GM21447 (cell line): Measurements from ENCODE around the gene MAP3K6.

Experiments used
- ATAC-seq: cut with Tn5 transposase; IDR thresholded peaks from one replicate; pipeline ENCODE4 v1.9.1; 2021; ENCODE audit not compliant: unreplicated experiment

Gene MAP3K6

DNA sequence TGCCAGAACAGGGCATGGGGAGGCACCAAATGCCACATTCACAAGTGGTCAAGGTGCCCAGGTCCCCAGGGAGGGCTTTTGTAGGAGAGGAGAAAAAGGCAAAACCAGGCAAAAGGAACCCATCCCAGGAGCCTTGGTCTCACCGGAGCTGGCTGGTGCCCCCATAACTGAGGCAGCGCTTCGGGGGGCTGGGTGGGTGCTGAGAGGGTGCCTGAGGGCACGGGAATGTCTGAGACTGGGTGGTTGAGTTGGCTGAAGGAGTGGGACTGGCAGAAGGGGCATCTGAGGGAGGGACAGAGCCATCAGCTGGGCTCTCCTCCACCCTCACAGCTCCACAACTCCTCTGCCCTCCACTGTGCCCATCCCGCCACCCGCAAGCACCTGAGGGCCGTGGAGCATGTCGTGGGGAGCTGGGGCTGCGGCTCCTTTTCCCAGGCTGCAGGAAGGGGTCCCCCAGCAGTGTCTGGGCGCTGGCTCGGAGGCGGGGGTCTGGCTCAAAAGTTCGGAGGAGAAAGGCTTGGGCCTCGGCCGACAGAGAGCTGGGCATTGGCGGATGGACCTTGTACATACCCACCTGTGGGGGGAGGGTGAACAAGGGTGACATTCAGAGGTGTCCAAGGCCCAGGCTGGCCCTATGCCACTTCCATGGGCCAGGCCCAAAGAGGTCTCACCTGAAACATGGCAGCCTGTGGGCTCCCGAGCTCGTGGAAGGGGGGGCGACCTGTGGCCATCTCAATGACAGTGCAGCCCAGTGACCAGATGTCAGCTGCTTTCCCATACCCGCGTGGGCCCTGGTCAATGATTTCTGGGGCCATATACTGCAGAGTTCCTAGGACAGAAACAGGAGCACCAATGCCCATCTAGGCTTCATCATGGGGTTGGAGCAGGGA is 8.5 kb downstream of the MAP3K6 start:
- ATAC-seq: no peak

DNA sequence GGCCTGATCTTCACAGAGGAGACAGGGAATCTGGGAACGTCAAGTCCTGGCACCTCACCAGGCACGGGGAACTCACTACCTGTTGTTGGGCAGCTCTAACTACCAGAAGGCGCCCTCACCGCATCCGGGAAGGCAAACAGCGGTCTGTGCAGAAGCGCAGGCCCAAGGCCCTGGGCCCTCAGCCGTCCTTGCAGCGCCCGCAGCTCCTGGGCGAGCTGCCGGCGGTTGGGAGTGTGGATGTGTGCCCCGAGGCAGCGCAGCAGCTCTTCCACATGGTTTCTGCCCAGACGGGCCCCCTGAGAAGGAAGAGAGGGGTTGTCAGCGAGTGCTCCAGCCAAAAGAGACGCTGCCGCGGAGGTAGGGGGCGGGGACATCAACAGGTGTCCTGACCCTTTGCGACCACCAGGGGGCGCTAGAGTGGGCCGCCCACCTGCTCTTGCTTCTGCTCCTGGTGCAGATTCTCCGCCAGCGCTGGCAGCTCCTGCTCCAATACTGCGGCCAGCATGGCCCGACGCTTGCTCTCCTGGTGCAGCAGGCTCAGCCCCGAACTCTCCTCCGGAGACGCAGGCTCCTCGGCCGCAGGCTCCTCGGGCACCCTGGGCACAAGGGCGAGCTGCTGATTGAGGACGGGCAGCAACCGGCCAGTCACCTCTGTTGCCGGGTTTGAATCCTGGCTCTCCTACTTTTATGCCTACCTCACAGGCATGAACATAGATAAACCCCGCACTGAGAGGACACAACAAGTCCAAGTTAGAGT is 9.3 kb downstream of the MAP3K6 start:
- no peak for ATAC-seq

DNA sequence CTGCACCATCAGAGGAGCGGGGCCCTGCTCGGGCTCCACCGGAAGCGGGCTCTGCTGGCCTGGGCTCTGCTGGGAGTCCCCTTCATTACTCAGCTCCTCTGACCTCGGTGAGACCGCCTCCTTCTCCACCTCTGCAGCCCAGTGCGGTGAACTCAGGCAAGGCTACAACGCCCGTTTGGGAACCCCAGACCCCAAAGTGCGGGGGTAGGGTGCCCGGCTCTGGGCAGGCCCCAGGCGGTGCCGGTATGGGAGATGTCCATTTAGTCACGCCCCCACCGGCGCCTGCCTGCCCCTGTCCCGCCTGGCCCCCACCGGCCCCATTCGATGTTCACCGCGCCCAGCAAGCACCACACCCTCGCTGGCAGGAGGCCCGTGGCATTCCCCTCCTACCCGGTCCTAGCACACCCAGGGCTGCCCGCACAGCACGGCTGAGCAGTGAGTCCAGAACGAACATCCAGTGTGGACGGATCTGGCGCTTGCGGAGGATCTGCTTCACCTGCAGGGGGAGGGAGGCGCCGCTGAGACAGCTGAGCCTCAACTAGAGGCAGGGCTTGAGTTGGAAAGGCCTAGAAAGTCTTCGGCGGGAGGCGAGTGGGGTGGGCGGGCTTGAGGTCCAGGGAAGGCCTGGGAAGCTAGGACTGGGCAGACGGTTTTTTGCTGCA is 10.0 kb downstream of the MAP3K6 start:
- ATAC-seq: no peak

DNA sequence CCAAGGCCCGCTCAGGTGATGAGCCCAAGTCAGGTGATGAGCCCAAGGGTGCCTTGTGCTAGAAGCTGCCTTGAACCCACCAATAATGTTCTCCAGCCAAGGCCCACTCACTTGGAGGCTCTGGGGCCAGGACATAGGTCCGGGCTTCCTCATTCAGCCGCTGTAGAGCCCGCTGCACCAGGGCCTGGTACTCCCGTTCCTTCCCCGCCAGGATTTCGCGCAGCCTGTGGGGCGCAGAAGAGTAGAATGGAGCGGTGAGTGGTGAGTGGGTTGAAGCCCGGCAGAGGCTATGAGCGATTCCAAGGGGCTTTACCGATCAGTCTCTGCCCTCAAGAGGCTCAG is 10.5 kb downstream of the MAP3K6 start:
- ATAC-seq: no peak

DNA sequence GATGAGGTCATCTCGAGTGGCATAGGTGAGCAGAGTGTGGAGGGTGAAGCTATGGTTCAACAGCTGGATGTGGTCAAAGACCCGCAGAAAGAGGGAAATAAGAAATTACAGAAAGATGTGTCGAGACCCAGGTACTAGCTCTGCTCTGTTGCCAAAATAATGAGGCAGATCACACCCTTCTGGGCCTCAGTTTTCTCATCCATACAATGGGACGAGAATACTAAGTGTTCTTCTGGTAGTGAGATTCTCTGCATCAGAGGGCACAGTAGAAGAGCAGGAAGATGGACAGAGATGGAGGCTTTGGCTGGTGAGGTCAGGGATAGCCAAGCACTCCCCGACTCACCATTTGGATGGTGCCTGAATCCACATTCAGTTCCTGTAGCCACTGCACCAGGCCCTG is 11.1 kb downstream of the MAP3K6 start:
- no peak for ATAC-seq

DNA sequence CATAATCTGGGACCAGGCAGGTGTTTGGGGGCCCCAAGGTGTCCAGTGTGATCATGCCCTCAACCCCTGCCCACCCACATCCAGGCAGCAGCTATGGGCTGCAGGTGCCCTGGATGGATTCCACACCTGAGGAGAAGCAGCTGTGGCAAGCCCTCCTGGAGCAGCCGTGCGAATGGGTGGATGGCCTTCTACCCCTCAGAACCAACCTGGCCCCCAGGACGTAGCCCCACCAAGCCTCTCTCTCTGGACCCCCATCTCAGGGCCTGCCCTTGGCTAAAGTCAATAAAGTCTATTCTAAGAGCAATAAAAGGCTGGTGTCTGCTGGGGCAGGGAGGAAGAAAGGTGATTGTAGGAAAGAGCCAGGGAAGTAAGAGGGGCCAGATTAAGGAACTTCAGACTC is 13.1 kb downstream of the MAP3K6 start:
- ATAC-seq: no peak

DNA sequence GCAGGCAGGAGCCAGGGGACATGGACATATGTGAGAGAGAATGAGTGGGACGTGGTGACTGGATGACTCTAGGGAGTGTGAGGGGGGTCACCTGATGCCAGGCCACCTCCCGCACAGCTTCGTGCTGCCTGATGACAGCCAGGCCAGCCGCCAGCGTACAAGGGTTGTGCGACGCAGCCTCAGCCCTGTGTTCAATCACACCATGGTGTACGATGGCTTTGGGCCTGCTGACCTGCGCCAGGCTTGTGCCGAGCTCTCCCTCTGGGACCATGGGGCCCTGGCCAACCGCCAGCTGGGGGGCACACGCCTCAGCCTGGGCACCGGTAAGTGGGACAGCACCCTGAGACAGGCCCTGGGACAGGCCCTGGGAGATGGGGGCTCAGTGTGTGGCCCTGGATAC is 13.6 kb downstream of the MAP3K6 start:
- ATAC-seq: no peak

DNA sequence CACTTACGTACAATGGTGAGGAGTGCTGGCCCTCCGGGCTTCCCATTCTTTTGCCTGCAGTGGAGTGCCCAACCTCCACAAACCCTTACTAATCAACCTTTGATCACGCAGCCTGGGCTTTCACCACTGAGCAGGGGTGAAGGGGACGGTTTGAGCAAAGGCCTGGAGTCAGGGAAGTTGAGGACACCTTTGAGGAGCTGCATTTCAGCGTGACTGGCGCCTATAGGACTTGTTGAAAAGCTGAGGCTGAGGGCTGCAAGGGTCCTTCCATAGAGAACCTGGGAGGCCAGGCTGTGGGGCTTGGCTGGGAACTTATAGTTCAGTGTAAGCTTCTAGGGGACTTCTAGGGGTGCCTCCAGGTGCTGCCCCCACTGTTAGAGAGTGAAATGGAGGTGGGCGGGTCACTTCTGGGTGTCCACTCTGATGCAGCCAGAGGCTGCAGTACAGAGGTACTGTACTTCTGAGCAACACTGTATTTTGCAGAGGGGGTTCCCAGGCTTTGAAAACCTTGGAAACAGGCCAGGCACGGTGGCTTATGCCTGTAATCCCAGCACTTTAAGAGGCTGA is 15.1 kb downstream of the MAP3K6 start:
- ATAC-seq: no peak

DNA sequence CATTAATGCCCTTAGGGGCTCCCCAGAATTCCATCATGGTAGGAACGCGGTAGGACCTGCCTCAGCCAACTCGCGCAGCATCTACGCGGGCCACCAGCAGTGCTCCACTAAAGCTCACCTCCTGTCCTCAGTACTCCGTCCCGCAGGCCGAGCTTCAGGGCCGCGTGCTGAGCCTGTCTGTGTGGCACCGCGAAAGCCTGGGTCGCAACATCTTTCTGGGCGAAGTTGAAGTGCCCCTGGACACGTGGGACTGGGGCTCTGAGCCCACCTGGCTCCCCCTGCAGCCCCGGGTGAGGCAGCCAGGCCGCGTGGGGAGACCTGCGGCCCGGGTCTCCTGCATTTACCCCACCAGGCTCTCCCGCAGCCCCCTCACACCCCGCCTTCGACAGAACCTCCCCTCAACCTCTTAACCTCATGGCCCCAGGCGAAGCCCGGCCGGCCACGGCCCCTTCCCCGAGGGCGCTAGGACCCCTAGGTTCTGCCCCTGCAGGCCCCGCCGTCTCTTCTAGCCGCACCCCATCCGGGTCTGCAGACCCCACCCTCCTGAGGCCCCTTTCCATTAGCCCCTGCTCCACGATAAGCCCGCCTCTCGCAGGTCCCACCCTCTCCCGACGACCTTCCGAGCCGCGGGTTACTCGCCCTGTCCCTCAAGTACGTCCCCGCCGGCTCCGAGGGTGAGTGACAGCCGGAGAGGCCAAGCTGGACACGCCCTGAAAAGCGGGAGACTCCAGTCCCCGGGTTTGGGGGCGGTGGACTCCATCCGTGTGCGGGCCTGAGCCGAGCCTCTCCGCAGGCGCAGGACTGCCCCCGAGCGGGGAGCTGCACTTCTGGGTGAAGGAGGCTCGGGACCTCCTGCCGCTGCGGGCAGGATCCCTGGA is 15.9 kb downstream of the MAP3K6 start:
- no peak for ATAC-seq

DNA sequence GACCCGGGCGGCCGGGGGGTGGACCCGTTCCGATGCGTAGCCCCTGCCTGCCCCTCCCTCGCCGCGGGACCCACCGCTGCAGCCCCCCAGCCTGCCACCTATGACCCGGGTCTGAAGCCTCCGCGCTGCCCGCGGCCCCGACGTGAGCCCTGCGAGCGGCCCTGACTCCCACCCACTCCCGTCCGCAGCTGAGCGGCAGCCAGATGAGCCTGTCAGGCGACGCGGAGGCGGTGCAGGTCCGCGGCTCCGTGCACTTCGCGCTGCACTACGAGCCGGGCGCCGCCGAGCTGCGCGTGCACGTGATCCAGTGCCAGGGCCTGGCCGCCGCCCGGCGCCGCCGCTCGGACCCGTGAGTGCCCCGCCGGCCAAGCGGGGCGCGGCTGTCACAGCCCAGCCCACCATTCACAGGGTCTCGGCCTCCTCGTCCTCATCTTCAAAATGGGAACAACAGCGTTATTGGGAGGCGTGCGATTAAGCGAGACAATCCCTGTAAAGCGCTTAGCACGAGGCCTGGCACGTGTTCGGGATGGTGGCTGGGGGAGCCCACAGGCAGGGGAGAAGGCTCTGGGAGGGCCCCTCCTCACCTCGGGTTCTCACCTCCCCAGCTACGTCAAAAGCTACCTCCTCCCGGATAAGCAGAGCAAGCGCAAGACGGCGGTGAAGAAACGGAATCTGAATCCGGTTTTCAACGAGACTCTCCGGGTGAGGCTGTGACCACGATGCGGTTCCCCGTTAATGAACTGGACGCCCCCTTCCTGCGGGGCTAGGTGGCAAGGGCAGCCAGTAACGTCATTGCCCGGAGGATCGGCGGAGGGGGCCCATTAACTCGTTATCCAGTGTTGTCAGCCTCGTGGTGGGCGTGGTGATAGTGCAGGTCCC is 16.7 kb downstream of the MAP3K6 start:
- no peak for ATAC-seq

DNA sequence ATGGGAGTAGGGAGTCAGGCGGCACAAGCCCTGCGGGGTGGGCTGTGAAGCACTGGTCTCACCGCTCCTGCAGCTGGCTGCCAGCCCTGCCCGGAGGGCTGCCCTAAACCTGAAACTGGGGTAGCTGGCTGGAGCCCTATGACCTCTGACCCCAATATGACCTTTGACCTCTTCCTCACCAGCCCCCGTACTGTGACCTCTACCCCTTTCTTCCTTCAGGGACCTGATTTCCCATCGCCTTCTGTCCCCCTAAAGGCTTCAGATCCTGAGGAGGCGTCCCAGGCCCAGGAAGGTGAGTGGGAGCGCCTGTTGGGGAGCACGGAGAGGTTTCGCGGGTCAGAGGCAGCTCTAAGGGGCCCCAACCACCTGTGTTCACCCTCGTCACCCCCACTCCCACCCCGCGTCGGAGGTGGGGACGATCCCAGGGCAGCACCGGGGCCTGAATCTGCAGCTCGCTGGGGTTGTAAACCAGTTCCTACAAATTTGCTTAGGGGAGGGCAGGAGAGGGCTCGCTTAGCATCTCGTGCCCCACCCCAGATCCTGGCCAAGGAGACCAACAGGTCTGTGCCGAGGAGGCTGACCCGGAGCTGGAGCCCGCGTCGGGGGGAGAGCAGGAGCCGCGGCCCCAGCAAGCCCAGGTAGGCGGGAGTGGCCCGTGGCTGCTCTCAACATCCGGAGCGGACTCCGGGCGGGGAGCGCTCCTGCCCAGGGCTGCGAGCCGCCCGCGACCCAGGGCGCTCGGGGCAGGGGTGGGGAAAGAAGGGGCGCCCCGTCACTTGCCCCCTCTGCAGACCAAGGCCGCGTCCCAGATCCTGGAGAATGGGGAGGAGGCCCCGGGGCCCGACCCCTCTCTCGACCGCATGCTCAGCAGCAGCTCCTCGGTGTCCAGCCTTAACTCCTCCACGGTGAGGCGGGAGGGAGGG is 17.6 kb downstream of the MAP3K6 start:
- ATAC-seq: no peak

DNA sequence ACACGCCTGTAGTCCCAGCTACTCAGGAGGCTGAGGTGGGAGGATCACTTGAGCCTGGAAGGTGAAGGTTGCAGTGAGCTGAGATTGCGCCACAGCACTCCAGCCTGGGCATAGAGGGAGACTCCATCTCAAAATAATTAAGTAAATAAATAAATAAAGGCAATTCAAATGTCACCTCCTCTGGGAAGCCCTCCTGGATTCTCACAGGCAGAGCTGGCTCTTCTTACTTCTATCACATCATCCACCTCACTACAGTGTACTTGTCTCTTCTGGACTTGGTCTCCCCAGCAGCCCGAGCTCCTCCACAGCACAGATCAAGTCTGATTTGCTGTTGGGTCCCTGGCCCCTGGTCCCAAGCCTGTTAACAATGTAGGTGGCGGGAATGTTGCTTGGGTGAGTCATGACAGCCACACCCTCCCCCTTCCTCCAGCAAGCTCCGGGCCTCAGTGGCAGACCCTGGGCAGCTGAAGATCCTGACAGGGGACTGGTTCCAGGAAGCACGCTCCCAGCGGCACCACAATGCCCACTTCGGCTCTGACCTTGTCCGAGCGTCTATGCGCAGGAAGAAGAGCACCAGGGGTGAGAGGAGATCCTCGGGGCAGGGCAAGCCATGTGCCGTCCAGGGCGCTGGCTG is 19.7 kb downstream of the MAP3K6 start:
- no peak for ATAC-seq

DNA sequence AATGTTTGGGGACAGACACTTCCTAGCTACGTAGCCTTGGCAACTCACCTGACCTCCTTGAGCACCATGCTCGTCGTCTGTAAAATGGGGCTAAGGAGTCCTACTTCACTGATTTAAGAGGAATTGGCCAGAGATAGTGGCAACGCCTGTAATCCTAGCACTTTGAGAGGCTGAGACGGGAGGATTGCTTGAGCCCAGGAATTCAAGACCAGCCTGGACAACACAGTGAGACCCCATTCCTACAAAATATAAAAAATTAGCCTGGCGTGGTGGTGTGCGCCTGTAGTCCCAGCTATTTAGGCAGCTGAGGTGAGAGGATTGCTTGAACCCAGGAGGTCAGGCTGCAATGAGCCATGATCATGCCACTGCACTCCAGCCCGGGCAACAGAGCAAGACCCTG is 20.4 kb downstream of the MAP3K6 start:
- no peak for ATAC-seq

DNA sequence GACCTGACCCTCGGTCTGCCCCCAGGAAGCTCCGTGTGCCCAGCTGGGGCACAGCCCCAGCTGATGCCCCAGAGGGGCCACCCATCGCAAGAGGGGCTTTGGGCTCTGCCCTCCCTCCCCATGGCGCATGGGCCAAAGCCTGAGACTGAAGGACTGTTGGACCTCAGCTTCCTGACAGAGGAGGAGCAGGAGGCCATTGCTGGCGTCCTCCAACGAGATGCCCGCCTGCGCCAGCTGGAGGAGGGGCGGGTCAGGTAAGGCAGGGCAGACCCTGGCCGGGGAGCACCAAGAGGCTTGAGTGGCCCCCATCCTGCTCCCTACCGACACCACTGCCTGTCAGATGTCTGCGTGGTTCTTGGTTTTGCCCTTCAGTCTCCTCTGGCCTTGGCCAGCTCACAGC is 21.5 kb downstream of the MAP3K6 start:
- no peak for ATAC-seq

DNA sequence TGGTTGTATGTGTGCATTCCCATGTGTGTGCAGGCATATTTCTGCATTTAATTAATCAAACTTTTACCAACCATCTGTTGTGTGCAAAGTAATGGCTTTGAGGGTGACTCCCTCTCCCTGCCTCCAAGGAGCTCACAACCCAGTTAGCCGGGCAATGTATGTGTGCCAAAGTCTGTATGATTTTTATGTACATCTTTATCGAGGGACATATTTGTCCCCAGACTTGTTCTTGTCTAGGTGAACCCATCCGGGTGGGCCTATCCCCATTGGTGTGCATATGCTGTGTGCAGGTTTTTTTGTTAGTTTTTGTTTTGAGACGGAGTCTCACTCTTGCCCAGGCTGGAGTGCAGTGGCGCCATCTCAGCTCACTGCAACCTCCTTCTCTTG is 23.1 kb downstream of the MAP3K6 start:
- no peak for ATAC-seq

DNA sequence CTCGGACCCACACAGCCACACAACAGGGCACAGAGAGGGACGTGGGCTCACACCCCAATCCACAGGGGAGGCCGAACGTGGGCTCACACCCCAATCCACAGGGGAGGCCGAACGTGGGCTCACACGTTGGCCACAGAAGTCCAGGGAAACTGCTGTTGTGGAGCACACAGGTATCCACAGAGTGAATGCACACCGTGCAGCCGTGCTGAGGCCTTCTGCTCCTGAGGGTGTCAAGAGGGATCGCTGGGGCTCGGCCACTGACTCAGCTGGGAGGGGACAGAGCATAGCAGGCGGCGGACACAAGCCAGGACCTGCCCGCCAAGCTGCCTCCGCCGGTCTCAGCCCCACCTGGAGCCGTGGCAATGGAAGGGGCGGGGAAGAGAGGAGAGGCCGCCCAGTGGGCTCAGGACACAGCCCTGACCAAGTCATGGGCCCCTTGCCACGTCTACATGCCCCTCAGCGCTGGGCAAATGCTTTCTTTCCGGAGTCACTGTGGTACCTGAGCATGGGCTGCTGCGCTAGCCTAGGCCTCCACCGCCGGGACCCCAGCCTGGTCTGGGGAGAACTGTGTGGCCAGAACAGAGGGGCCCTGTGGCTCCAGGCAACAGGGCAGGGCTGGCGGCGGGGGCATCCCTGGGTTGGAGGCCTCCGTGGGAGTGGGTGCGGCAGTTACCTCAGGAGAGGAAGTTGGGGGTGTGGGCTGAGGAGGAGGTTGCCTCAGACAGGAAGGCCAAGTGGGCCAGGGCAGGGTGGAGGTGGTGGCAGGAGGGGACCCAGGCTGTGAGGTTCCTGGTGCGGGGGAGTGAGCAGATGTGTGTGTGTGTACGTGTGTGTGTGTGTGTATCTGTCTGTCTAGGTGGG is 23.8 kb downstream of the MAP3K6 start:
- ATAC-seq: no peak

DNA sequence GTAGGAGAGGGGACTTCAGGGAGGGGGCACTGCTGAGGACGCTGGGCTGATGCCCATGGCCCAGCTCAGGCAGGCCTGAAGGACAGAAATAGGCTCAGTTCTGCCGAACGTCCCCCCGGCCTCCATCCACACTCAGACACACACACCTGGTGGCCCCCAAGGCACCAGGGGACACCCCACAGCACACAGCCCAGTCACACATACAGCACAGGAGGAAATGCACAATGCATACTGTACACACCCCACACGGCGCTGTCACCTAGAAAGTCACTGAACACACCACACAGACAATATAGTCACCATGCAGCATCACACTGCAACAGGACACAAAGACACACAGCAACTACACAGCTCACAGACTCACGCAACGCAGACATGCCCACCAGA is 24.4 kb downstream of the MAP3K6 start:
- ATAC-seq: no peak
